ENCODE results near the gene PDXP. TPM values are rescaled to one million over a fixed set of nuclear protein-coding genes. Genes with fewer than 3 reads are reported as not detected.

The PDXP gene
- polyA plus RNA-seq, 1 donor from 2014 or later: 108 TPM

- no peak for TF ChIP-seq TAF1 (IDR thresholded peaks at IDR 0.05; ENCODE audit: low read depth)
- no peak for TF ChIP-seq RAD21 (conservative IDR thresholded peaks at IDR 0.05)
- TF ChIP-seq MXI1 (conservative IDR thresholded peaks at IDR 0.05; ENCODE audit: poor library complexity, severe bottlenecking): no peak
- peak; percentile 44 for TF ChIP-seq SMC3 (conservative IDR thresholded peaks at IDR 0.05; ENCODE audit: poor library complexity)
- TF ChIP-seq CTCF (IDR thresholded peaks at IDR 0.05; ENCODE audit: poor library complexity, severe bottlenecking): peak; percentile 52
- TF ChIP-seq EZH2 (IDR thresholded peaks at IDR 0.05; ENCODE audit: borderline replicate concordance, insufficient read depth, low read length, poor library complexity, severe bottlenecking): no peak
- Histone ChIP-seq H2AFZ (ENCODE audit: low read depth, low read length) (no peak overlapping the region), H3F3A (ENCODE audit: insufficient read depth, low read length, poor library complexity, severe bottlenecking) (no peaks in the 10 kb centered on the region), H3K4me3 (ENCODE audit: low read length) (no peak overlapping the region), H3K9me3 (ENCODE audit: low read length) (no peaks in the 10 kb centered on the region), H3K79me2 (replicated peaks; ENCODE audit: insufficient read depth, low read length) (peaks cover 2% of the 10 kb centered on the region), H3K27ac (ENCODE audit: low read length) (no peak overlapping the region), H3K9me2 (ENCODE audit: insufficient read depth, low read length) (no peaks in the 10 kb centered on the region), H3K9ac (ENCODE audit: low read length) (no peak overlapping the region), H3K36me3 (ENCODE audit: insufficient read depth, low read length) (no peaks in the 10 kb centered on the region), H4K20me1 (ENCODE audit: insufficient read depth) (no peaks in the 10 kb centered on the region), H3K4me2 (ENCODE audit: low read length) (no peak overlapping the region), H3K27me3 (ENCODE audit: insufficient read depth, low read depth, low read length) (no peaks in the 10 kb centered on the region)
These were observed 23.1 kb downstream of the PDXP start for GRCh38 chr22:37681556-37682049.

GRCh38 chr22:37684803-37685615, 26.5 kb downstream of the PDXP start:
- Histone ChIP-seq H3K36me3 (ENCODE audit: insufficient read depth, low read length) (no peaks in the 10 kb centered on the region), H3K27ac (ENCODE audit: low read length) (no peak overlapping the region), H2AFZ (ENCODE audit: low read depth, low read length) (peak overlapping the region; percentile 14), H3K9me2 (ENCODE audit: insufficient read depth, low read length) (no peaks in the 10 kb centered on the region), H3K4me3 (ENCODE audit: low read length) (no peak overlapping the region), H3K9me3 (ENCODE audit: low read length) (no peaks in the 10 kb centered on the region), H3K79me2 (replicated peaks; ENCODE audit: insufficient read depth, low read length) (peaks cover 6% of the 10 kb centered on the region), H3F3A (ENCODE audit: insufficient read depth, low read length, poor library complexity, severe bottlenecking) (no peaks in the 10 kb centered on the region), H3K27me3 (ENCODE audit: insufficient read depth, low read depth, low read length) (no peaks in the 10 kb centered on the region), H3K9ac (ENCODE audit: low read length) (no peak overlapping the region), H3K4me2 (ENCODE audit: low read length) (no peak overlapping the region), H4K20me1 (ENCODE audit: insufficient read depth) (no peaks in the 10 kb centered on the region)
- TF ChIP-seq POLR2AphosphoS5 (IDR thresholded peaks at IDR 0.05) (no peak), TAF1 (IDR thresholded peaks at IDR 0.05; ENCODE audit: low read depth) (no peak), CTCF (IDR thresholded peaks at IDR 0.05; ENCODE audit: poor library complexity, severe bottlenecking) (no peak), RAD21 (conservative IDR thresholded peaks at IDR 0.05) (no peak), REST (IDR thresholded peaks at IDR 0.05; ENCODE audit: borderline replicate concordance) (no peak), SMC3 (conservative IDR thresholded peaks at IDR 0.05; ENCODE audit: poor library complexity) (no peak), EP300 (conservative IDR thresholded peaks at IDR 0.05; ENCODE audit: poor library complexity, severe bottlenecking) (no peak), EZH2 (IDR thresholded peaks at IDR 0.05; ENCODE audit: borderline replicate concordance, insufficient read depth, low read length, poor library complexity, severe bottlenecking) (no peak)

All from neural cell (in vitro differentiated cells).